Pulmonary artery endothelial cell (primary cell): ENCODE measurements around the gene CTSA. TPM values are rescaled to one million over a fixed set of nuclear protein-coding genes. Genes with fewer than 3 reads are reported as not detected.
A peak's percentile ranks its signal among the peaks of the same experiment; 100 is the strongest.
"Not testable (repeated sequence)": the region's sequence is repeated elsewhere in the genome, so short reads cannot be mapped to it uniquely, and the experiment has no call there.

Experiments
- DNase-seq: peaks from one replicate; pipeline ENCODE4 v3.0.0-alpha.2; 2011; ENCODE audit warnings: low read depth, low spot score
- total RNA-seq: library from RNA; depleted of rRNA; stranded (reverse); fragments of >200 nt; gene quantifications from 2 replicates; pipeline ENCODE4 v1.2.3, GENCODE V29; 2014

The CTSA gene
- total RNA-seq, 1 donor from 2014 or later, result 40.2 TPM

GRCh38 chr20:45917790-45918141, 26.6 kb downstream of the CTSA start:
- no peak for DNase-seq

- DNase-seq, result no peak
Measured at GRCh38 chr20:45918182-45918737, 27.1 kb downstream of the CTSA start.

DNA sequence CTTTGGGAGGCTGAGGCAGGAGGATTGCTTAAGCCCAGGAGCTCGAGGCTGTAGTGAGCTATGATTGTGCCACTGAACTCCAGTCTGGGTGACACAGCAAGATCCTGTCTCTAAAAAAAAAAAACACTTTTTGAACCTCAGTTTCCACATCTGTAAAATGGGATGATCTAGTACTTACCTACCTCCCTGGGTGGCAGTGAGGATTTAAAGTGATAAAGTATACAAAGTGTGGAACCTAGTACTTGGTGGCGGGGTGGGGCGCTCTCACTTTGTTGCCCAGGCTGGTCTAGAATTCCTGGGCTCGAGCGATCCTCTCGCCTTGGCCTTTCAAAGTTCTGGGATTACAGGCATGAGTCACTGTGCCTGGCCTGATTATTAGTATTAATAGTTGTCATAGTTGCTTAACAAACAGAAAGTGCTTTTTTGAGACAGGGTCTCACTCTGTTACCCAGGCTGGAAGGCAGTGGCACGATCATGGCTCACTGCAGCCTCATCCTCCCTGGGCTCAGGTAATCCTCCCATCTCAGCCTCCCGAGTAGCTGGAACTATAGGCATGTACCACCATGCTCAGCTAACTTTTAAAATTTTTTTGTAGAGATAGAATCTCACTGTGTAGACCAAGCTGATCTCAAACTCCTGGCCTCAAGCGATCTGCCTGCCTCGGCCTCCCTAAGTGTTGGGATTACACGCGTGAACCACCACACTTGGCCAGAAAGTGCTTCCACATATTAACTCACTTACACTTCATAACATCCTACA, 27.8 kb downstream of the CTSA start:
- no peak for DNase-seq

DNA sequence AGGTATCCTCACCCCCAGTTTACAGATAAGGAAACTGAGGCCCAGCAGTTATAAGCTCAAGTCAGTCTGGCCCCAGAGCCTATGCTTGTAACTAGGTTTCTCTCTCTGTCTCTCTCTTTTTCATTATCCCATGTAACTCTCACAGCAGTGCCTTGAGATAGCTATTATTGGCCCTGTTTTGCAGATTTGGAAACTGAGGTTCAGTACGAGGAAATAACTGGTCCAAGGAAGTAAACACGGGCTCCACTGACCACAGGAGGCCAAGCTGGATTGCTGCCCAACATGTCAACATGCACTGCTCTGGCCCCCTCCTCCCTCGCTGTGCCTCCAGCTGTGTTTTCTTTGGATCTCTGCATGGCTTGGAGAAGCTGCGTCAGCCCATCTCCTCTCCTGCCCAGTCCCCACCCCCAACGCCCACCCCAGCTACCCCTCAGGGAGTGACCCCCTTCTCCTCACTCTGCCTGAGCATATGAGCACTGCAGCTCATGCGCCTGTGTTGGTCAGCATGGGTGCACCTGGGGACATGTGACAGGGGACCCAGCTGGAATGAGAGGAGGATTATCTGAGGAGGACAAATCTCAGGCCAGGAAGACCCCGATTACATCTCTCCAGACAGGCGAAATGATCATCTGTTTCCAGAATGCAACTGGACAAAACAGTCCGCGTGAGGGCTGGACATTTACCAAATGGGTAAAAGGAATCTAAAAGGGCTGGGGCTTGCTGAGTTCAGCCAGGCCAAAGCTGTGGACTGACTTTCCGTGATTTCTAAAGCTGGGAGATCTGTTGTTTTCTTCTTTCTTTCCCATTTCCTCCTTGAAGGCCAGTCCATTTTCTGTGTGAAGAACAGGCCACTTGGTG, 28.6 kb downstream of the CTSA start:
- peak; percentile 63 for DNase-seq

DNA sequence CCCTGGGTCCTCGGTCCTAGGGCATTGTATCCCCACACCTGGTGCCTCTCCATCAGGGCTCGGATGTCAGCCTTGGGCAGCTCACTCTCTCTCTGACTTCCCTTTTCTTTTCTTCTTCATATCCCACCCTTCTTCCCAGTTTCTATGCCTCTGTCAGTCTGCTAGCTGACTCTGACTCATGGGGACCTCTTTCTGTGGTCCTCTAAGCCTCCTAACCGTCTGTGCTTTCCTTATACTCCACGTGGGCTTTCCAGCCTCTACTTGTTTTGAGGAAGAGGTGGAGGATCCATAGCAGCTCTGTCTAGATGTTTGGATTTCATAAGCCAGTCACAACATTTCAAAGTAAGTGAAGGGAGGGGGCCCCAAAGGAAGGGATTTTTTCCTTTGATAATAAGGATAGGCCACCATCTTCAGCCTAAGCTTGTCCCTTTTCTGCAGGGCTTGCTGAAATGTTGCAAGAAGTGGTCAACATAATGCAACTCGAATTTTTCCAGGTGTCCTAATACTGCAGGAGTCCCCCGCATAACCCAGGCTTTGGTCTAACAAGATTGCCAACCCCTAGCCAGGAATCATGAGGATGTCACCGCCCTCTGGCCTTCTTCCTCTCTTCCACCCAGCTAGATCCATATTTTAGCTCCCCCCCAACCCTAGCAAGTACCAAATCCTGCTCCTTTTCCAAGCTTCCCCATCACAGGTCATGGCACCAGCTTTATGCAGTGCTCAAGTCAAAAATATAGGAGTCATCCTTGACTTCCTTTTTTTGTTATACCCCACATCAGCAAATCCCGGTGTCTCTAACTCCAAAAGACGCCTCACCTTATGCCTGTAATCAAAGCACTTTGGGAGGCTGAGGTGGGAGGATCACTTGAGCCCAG, 29.6 kb downstream of the CTSA start:
- no peak for DNase-seq

GRCh38 chr20:45921337-45922189, 30.4 kb downstream of the CTSA start:
- no peak for DNase-seq

- DNase-seq, result no peak
Measured at GRCh38 chr20:45924391-45925261, 33.5 kb downstream of the CTSA start.

DNA sequence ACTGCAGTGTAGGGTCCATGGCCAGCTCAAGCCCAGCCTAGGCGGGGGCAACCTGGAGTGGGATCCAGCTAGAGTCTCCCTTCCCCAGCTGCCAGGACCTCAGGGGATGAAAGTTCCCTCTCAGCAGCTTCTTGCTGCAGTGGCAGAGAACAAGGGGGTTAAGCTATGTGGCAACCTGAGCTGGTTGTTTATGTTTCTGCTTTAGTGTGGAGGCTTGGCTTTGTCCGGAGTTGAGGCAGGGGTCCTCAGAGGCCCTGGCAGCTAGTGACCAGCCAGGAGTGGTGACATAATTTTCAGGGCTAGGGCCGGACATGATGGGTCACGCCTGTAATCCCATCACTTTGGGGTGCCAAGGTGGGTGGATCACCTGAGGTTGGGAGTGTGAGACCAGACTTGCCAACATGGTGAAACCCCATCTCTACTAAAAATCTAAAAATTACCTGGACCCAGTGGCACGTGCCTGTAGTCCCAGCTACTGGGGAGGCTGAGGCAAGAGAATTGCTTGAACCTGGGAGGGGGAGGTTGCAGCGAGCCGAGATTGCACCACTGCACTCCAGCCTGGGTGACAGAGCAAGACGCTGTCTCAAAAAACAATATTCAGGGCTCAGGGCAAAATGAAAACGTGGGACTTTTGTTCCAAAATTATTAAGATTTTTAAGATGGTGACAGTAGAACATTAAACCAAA, 34.8 kb downstream of the CTSA start:
- DNase-seq, result no peak

GRCh38 chr20:45926731-45927070, 35.6 kb downstream of the CTSA start:
- no peak for DNase-seq

- no peak for DNase-seq
Measured at GRCh38 chr20:45927071-45927878, 36.1 kb downstream of the CTSA start.

- not testable (repeated sequence) for DNase-seq
Measured at GRCh38 chr20:45931680-45932079, 40.5 kb downstream of the CTSA start.

DNA sequence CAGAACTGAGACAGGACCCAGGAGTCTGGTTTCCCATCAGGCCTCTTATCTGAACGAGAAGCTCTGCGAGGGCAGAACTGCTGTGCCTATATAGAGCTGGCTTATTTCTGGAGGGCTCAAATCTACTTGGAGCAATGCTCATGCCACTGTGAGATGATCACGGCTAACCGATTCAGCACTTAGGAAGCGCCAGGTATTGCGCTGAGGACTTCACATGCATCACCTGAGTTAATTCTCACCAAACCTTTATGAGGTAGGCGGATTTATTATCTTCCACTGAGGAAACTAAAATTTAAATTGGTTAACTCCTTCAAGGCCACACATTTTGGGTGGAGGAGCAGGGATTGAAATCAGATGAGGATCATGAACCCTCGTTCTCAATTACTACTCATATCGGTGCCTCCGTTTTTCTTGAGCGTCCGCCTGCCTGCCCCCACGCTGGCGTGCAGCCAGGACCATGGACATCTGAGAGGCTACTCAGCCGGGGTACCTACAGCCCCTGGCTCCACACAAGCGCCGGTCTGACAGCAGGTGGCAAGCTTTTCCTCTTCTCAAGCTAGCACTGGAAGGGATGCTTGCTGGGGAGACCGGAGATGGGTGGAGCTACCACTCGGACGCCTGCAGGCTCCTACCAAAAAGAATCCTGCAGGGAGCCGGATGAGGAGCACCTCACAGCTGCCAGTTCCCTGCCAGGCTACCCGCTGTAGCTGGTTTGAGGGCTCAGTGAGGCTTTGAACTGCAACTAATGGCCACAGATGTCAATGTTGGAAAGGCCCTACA, 42.3 kb downstream of the CTSA start:
- DNase-seq, result no peak

DNA sequence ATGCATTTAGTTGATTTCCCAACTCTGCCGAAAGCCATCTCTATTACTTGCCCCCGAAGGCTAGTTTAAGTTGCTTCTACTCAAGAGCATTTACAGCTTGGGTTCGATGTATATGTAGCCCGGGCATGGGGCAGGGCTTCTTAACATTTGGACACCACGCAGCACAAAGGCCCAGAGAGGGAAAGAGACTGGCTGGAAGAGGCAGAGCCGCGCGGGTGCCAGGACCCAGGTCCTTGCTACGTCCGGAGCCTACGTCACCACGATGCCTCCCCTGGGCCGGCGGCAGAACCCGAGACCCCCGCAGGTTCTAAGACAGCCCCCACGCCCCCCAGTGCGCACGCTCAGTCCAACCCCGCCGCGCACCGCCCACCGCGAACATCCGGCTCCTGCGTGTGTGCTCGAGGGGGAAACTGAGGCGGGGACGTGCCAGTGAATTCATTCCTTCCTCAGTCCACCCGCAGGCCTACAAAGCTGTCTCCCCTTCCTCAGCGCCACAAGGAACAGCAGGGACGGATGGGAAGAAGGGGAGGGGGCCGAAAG, 43.0 kb downstream of the CTSA start:
- DNase-seq, result no peak

DNA sequence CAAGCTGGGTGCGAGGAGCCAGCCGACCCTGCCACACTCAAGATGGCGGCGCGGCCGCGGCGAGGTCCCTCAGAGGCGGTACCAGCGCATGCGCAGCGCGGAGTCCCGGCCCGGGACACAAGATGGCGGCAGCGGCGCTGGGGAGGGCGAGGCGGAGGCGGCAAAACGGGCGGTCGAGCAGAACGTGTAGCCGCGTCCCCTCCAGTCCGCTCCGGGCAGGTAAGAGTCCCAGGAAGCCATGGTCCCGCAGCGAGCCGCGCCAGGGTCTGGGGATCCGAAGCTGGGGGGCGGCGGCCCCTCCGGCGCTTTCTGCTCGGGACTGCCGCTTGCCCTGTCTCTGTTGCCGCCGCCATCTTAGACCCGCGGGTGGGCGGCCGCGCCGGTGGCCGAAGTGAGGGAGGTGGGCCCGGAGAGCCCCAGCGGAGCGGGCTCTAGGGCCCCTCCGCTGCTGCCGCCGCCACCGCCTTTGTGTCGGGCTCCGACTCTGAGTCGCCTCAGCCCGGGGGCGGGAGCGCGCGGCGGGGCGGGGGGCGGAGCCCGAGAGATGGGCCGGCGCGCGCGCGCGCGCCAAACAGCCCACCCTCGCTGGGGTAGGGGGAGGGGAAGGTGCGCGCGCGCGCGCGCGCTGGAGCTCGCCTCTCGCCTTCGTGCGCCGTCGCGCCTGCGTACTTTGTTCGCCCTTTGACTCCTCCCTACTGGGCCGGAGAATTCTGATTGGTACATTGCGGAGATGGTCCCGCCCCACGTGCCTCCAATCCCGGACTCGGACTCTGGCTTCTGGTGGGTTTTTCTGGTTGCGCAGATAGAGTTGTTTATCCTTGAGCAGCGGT, 43.7 kb downstream of the CTSA start, which contains the start of gene PCIF1:
Gene PCIF1 (plus strand): TSS at position 98 of the 830 bp plus-strand sequence. CDS start 4,317 bp downstream, outside the sequence.
- DNase-seq, result peak; percentile 83

DNA sequence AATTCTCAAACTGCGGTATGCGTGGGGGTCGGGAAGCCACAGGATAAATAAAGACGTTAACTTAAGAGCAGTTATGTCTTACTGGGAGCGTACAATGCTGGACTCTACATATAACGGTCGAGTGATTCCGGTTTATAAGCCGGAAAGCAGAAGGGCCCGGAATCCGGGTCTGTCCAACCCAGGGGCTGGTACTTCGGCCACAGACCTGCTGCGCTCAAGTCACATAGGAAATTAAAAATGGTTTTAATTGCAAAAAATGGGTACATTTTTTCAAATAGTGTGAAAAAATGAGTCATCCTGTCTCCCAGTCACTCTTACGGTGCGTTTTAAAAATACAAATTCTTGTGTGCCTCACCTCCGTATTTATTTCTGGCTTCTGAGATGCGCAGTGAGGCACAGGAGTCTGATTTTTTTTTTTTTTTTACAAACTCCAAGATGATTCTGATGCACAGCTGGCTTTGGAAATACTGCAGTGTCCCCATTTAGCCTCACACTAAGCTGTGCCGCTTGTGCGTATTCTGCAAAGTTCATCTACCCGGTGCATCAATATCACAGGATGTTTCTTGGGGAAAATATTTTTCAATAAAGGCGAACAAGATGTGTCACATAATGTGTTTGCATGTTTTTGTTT, 44.4 kb downstream of the CTSA start:
- no peak for DNase-seq

- no peak for DNase-seq
Measured at GRCh38 chr20:45937765-45938164, 46.6 kb downstream of the CTSA start.
